Measurements from ENCODE around the gene SLC7A1. TPM values are rescaled to one million over a fixed set of nuclear protein-coding genes. Genes with fewer than 3 reads are reported as not detected.
A peak's percentile ranks its signal among the peaks of the same experiment; 100 is the strongest.

The SLC7A1 gene
- total and polyA plus RNA-seq, 2 of the 13 experiments (the other 11 are each of a cell fraction or from before 2014, with no cell fraction given): 14.5 to 15.3 TPM

DNA sequence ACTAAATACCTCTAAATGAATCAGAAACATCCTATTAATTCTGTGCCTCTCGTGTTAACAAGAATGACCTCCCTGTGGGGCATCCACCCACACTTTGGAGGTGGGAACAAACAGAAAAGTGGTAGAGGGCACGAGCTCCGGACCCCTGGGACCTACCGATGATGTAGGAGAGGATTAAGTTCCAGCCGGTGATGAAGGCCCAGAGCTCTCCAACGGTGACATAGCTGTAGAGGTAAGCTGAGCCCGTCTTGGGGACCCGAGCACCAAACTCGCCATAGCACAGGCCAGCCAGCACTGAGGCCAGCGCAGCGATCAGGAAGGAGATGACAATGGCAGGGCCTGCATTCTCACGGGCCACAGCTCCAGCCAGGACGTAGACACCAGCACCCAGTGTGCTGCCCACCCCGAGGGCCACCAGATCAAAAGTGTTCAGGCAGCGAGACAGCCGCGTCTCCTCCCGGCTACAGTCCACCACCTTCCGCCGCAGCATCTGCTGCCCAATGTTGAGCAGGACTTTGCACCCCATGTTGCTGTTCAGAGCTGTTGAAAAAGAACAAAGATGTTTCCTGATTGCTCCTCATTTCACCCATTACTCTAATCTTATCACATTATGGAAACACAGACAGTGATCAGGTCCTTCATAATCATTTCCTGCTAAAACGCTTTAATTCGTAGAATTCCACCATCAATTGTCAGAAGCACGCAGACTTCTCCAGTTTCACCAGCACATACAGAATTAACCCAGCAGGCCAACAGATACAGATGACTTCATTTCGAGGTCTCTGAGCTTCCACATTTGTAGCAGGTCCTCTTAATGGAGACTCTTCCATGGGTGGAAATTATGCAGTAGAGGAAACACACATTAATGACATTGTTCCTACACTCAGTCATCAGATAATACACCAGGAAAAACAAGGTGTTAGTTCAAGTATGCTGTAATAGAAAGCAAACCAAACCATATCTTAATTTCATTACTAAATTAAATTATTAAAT, 59.5 kb downstream of the SLC7A1 start:
- no TSS peak for BruUV-seq (replicated peaks)
- CTCF ChIA-PET (ENCODE audit: low intra/inter-chr PET ratio, low total read pairs): no interaction called here
- Histone ChIP-seq H3K36me3 (replicated peaks in 1 of 2; ENCODE audit: control insufficient read depth in 1 of 2, insufficient read depth in 2 of 2, low read length in 2 of 2) (peaks cover 28 to 79% of the 10 kb centered on the region in 2 experiments), H3K4me1 (ENCODE audit: insufficient read depth, low read length) (no peaks in the 10 kb centered on the region), H3K27me3 (ENCODE audit: control insufficient read depth in 1 of 2, insufficient read depth in 2 of 2, low read length in 2 of 2) (no peaks in the 10 kb centered on the region), H3K9ac (ENCODE audit: insufficient read depth, low read depth, low read length) (no peak overlapping the region), H2AFZ (ENCODE audit: low read length) (no peak overlapping the region), H3K27ac (ENCODE audit: extremely low read length, insufficient read depth, low read length) (no peak overlapping the region), H3K4me3 (replicated peaks in 1 of 3; ENCODE audit: insufficient read depth in 1 of 3, low read depth in 2 of 3, low read length in 3 of 3) (no peak overlapping the region), H4K20me1 (ENCODE audit: insufficient read depth, low read length) (peaks cover 20% of the 10 kb centered on the region; the same call in 1 of the 2 replicates), H3K4me2 (ENCODE audit: low read depth, low read length) (no peak overlapping the region), H3K9me3 (ENCODE audit: low read length) (no peaks in the 10 kb centered on the region), H3K79me2 (ENCODE audit: insufficient read depth, low read length) (peaks cover 5% of the 10 kb centered on the region)
- ATAC-seq (no peak), FAIRE-seq (no peak), DNase-seq (ENCODE audit: low spot score) (no peak)
- TF ChIP-seq, protein P1, sequence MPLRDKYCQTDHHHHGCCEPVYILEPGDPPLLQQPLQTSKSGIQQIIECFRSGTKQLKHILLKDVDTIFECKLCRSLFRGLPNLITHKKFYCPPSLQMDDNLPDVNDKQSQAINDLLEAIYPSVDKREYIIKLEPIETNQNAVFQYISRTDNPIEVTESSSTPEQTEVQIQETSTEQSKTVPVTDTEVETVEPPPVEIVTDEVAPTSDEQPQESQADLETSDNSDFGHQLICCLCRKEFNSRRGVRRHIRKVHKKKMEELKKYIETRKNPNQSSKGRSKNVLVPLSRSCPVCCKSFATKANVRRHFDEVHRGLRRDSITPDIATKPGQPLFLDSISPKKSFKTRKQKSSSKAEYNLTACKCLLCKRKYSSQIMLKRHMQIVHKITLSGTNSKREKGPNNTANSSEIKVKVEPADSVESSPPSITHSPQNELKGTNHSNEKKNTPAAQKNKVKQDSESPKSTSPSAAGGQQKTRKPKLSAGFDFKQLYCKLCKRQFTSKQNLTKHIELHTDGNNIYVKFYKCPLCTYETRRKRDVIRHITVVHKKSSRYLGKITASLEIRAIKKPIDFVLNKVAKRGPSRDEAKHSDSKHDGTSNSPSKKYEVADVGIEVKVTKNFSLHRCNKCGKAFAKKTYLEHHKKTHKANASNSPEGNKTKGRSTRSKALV (CRISPR knock-in tag; IDR thresholded peaks at IDR 0.05): no peak
- TF ChIP-seq, protein P2, sequence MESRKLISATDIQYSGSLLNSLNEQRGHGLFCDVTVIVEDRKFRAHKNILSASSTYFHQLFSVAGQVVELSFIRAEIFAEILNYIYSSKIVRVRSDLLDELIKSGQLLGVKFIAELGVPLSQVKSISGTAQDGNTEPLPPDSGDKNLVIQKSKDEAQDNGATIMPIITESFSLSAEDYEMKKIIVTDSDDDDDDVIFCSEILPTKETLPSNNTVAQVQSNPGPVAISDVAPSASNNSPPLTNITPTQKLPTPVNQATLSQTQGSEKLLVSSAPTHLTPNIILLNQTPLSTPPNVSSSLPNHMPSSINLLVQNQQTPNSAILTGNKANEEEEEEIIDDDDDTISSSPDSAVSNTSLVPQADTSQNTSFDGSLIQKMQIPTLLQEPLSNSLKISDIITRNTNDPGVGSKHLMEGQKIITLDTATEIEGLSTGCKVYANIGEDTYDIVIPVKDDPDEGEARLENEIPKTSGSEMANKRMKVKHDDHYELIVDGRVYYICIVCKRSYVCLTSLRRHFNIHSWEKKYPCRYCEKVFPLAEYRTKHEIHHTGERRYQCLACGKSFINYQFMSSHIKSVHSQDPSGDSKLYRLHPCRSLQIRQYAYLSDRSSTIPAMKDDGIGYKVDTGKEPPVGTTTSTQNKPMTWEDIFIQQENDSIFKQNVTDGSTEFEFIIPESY (CRISPR knock-in tag; IDR thresholded peaks at IDR 0.05): peak; percentile 35; the same call in 1 of the 2 replicates
- TF ChIP-seq, protein P3, sequence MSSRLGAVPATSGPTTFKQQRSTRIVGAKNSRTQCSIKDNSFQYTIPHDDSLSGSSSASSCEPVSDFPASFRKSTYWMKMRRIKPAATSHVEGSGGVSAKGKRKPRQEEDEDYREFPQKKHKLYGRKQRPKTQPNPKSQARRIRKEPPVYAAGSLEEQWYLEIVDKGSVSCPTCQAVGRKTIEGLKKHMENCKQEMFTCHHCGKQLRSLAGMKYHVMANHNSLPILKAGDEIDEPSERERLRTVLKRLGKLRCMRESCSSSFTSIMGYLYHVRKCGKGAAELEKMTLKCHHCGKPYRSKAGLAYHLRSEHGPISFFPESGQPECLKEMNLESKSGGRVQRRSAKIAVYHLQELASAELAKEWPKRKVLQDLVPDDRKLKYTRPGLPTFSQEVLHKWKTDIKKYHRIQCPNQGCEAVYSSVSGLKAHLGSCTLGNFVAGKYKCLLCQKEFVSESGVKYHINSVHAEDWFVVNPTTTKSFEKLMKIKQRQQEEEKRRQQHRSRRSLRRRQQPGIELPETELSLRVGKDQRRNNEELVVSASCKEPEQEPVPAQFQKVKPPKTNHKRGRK (CRISPR knock-in tag; IDR thresholded peaks at IDR 0.05): no peak
- TF ChIP-seq MXI1 (IDR thresholded peaks at IDR 0.05; ENCODE audit: borderline replicate concordance, low read depth, low read length) (no peak), TBL1XR1 (IDR thresholded peaks at IDR 0.05; ENCODE audit: borderline replicate concordance, low read length, partially characterized antibody) (no peak), AGO2 (optimal IDR thresholded peaks at IDR 0.05; ENCODE audit: low read depth, low read length) (peak; percentile 41), ZNF430 (CRISPR knock-in tag; IDR thresholded peaks at IDR 0.05) (no peak)
- in situ Hi-C loops (cut with HindIII; ENCODE audit: extremely low pct_ligation_motif_present, low pct_unique_long_range_greater_than_20kb): no loop called here
- intact Hi-C loops (cut with micrococcal nuclease; ENCODE audit: unreplicated experiment): no loop called here
- 97% methylated on average over 16 of the region's 24 CpGs for WGBS (ENCODE audit: low lambda C conversion rate)
- POLR2A ChIA-PET: no interaction called here
